ENCODE results near the gene ABCA13. TPM values are rescaled to one million over a fixed set of nuclear protein-coding genes. Genes with fewer than 3 reads are reported as not detected.

The ABCA13 gene
- total RNA-seq, 1 experiment from 2014 or later, result not detected

- H2AFZ ChIP-seq (ENCODE audit: low read depth, low read length, poor library complexity, severe bottlenecking), result no peak overlapping the region
- POLR2A ChIA-PET, result no interaction called here
- H3K4me2 ChIP-seq (ENCODE audit: low read length), result no peak overlapping the region
- H3K4me3 ChIP-seq (replicated peaks in 1 of 2; ENCODE audit: low read depth in 1 of 2, low read length in 2 of 2), result no peak overlapping the region
- H3K79me2 ChIP-seq (ENCODE audit: insufficient read depth, low read length), result no peaks in the 10 kb centered on the region
- H3K27me3 ChIP-seq (ENCODE audit: insufficient read depth, low read length), result no peaks in the 10 kb centered on the region
- CTCF ChIA-PET, result no interaction called here
- H3K9me3 ChIP-seq (ENCODE audit: control insufficient read depth in 1 of 2, insufficient read depth in 1 of 2, low read depth in 1 of 2, low read length in 2 of 2), result peaks cover 0 to 5% of the 10 kb centered on the region in 2 experiments; a peak in 1 of 4 replicates
- no TSS peak for BruUV-seq (replicated peaks)
- TF ChIP-seq ZBTB33 (IDR thresholded peaks at IDR 0.05; ENCODE audit: extremely low read depth, insufficient replicate concordance, low read length) (no peak), ELF1 (IDR thresholded peaks at IDR 0.05; ENCODE audit: borderline replicate concordance, low read depth) (no peak)
- no peak for DNase-seq (ENCODE audit: low read depth, low spot score)
- H3K27ac ChIP-seq (ENCODE audit: low read depth, low read length), result no peak overlapping the region
- no peaks in the 10 kb centered on the region for H4K20me1 ChIP-seq (ENCODE audit: insufficient read depth)
- intact Hi-C loops (cut with micrococcal nuclease), result no loop called here
- RAD21 ChIA-PET (ENCODE audit: low non-redundant PET in 1 of 2, low total read pairs in 2 of 2, uncharacterized antibody in 2 of 2, unreplicated experiment in 2 of 2), result no interaction called here
- no peak overlapping the region for H3K9ac ChIP-seq (ENCODE audit: low read length)
- no peak for ATAC-seq
- no peaks in the 10 kb centered on the region for H3K4me1 ChIP-seq (ENCODE audit: control insufficient read depth in 1 of 2, insufficient read depth in 2 of 2, low read length in 2 of 2)
- H3K36me3 ChIP-seq (ENCODE audit: control insufficient read depth in 1 of 2, insufficient read depth in 2 of 2, low read length in 2 of 2), result no peaks in the 10 kb centered on the region
- no peaks in the 10 kb centered on the region for H3K9me2 ChIP-seq (ENCODE audit: insufficient read depth)
These were observed 283.5 kb downstream of the ABCA13 start for GRCh38 chr7:48454750-48455192.

GRCh38 chr7:48455363-48455762 lies 284.1 kb downstream of the ABCA13 start:
- POLR2A ChIA-PET, result no interaction called here

More at GRCh38 chr7:48455363-48455762, 284.1 kb downstream of the ABCA13 start:
- BruUV-seq (replicated peaks), result no TSS peak
- intact Hi-C loops (cut with micrococcal nuclease), result no loop called here
- no peak overlapping the region for H3K27ac ChIP-seq (ENCODE audit: low read depth, low read length)
- H3K9ac ChIP-seq (ENCODE audit: low read length), result no peak overlapping the region
- no peaks in the 10 kb centered on the region for H3K4me1 ChIP-seq (ENCODE audit: control insufficient read depth in 1 of 2, insufficient read depth in 2 of 2, low read length in 2 of 2)
- H2AFZ ChIP-seq (ENCODE audit: low read depth, low read length, poor library complexity, severe bottlenecking), result no peak overlapping the region
- H3K4me3 ChIP-seq (replicated peaks in 1 of 2; ENCODE audit: low read depth in 1 of 2, low read length in 2 of 2), result no peak overlapping the region
- DNase-seq (ENCODE audit: low read depth, low spot score) (no peak), ATAC-seq (no peak)
- no peaks in the 10 kb centered on the region for H3K79me2 ChIP-seq (ENCODE audit: insufficient read depth, low read length)
- H3K4me2 ChIP-seq (ENCODE audit: low read length), result no peak overlapping the region
- ChIA-PET RAD21 (ENCODE audit: low non-redundant PET in 1 of 2, low total read pairs in 2 of 2, uncharacterized antibody in 2 of 2, unreplicated experiment in 2 of 2) (no interaction called here), CTCF (no interaction called here)
- TF ChIP-seq FOSL1 (IDR thresholded peaks at IDR 0.05; ENCODE audit: low read depth) (no peak), CTCF (IDR thresholded peaks at IDR 0.05 in 2 of 3, conservative IDR thresholded peaks at IDR 0.05 in 1 of 3; ENCODE audit: borderline replicate concordance in 1 of 3, insufficient read depth in 1 of 3, low read depth in 2 of 3, low read length in 2 of 3) (no peak), SP1 (IDR thresholded peaks at IDR 0.05; ENCODE audit: low read depth) (no peak)
- H3K9me3 ChIP-seq (ENCODE audit: control insufficient read depth in 1 of 2, insufficient read depth in 1 of 2, low read depth in 1 of 2, low read length in 2 of 2), result peaks cover 0 to 6% of the 10 kb centered on the region in 2 experiments; a peak in 1 of 4 replicates
- no peaks in the 10 kb centered on the region for H4K20me1 ChIP-seq (ENCODE audit: insufficient read depth)
- H3K9me2 ChIP-seq (ENCODE audit: insufficient read depth), result no peaks in the 10 kb centered on the region
- H3K27me3 ChIP-seq (ENCODE audit: insufficient read depth, low read length), result no peaks in the 10 kb centered on the region
- H3K36me3 ChIP-seq (ENCODE audit: control insufficient read depth in 1 of 2, insufficient read depth in 2 of 2, low read length in 2 of 2), result no peaks in the 10 kb centered on the region
